GM12801 (cell line): ENCODE data around the gene CCDC54.

Experiments used
- CTCF ChIP-seq: IDR thresholded peaks from one replicate; pipeline ENCODE4 v1.5.1; 2011; ENCODE audit warnings: control low read depth; ENCODE audit not compliant: insufficient read length; ENCODE audit errors: extremely low read depth

Gene CCDC54

GRCh38 chr3:107408513-107408912, 31.3 kb downstream of the CCDC54 start:
- TF ChIP-seq CTCF, result no peak

- TF ChIP-seq CTCF, result no peak
These were observed 32.1 kb downstream of the CCDC54 start for GRCh38 chr3:107409365-107409764.

GRCh38 chr3:107410606-107411005, 33.4 kb downstream of the CCDC54 start:
- no peak for TF ChIP-seq CTCF

- TF ChIP-seq CTCF, result no peak
These were observed 33.8 kb downstream of the CCDC54 start for GRCh38 chr3:107411056-107411455.

GRCh38 chr3:107411779-107412178, 34.5 kb downstream of the CCDC54 start:
- TF ChIP-seq CTCF, result no peak

- TF ChIP-seq CTCF, result no peak
These were observed 35.1 kb downstream of the CCDC54 start for GRCh38 chr3:107412376-107412775.

- TF ChIP-seq CTCF, result no peak
These were observed 36.0 kb downstream of the CCDC54 start for GRCh38 chr3:107413264-107413663.
